Measurements from ENCODE around the gene CUBN. TPM values are rescaled to one million over a fixed set of nuclear protein-coding genes. Genes with fewer than 3 reads are reported as not detected.

CUBN gene
- total RNA-seq, 1 experiment from 2014 or later, result 0.46 TPM

GRCh38 chr10:17066000-17066399 is 63.6 kb downstream of the CUBN start (continued):
- TF ChIP-seq TCF7 (CRISPR knock-in tag; IDR thresholded peaks at IDR 0.05; ENCODE audit: low read depth), result no peak

GRCh38 chr10:17065273-17065672 is 64.3 kb downstream of the CUBN start:
- ATAC-seq (no peak), DNase-seq (ENCODE audit: low spot score) (no peak)
- H3K4me1 Mint-ChIP-seq, result peaks cover 15% of the 10 kb centered on the region
- ChIA-PET POLR2A (no interaction called here), CTCF (no interaction called here)
- H3K36me3 Mint-ChIP-seq, result no peaks in the 10 kb centered on the region
- H3K4me3 Mint-ChIP-seq, result no peak overlapping the region
- TF ChIP-seq PRRX2 (CRISPR knock-in tag; IDR thresholded peaks at IDR 0.05) (no peak), ZNF219 (CRISPR knock-in tag; IDR thresholded peaks at IDR 0.05; ENCODE audit: borderline replicate concordance) (no peak), ZNF263 (CRISPR knock-in tag; IDR thresholded peaks at IDR 0.05; ENCODE audit: low read depth) (no peak), ZNF423 (CRISPR knock-in tag; IDR thresholded peaks at IDR 0.05) (no peak), GTF2I (CRISPR knock-in tag; conservative IDR thresholded peaks at IDR 0.05) (no peak), NR1H2 (CRISPR knock-in tag; IDR thresholded peaks at IDR 0.05) (no peak), TCF7 (CRISPR knock-in tag; IDR thresholded peaks at IDR 0.05; ENCODE audit: low read depth) (no peak), STAT6 (CRISPR knock-in tag; conservative IDR thresholded peaks at IDR 0.05; ENCODE audit: low read depth) (no peak), RORB (CRISPR knock-in tag; IDR thresholded peaks at IDR 0.05) (no peak), JAZF1 (CRISPR knock-in tag; IDR thresholded peaks at IDR 0.05) (no peak), ETV6 (CRISPR knock-in tag; IDR thresholded peaks at IDR 0.05) (no peak), ZMAT4 (CRISPR knock-in tag; IDR thresholded peaks at IDR 0.05) (no peak), NFE2L1 (CRISPR knock-in tag; IDR thresholded peaks at IDR 0.05) (no peak)
- H3K27me3 Mint-ChIP-seq (ENCODE audit: low read depth), result no peaks in the 10 kb centered on the region
- H3K27ac Mint-ChIP-seq, result no peak overlapping the region
- H3K9me3 Mint-ChIP-seq, result peaks cover 4% of the 10 kb centered on the region; the same call in 1 of the 2 replicates

GRCh38 chr10:17064435-17064834 is 65.2 kb downstream of the CUBN start:
- Mint-ChIP-seq H3K27me3 (ENCODE audit: low read depth) (no peaks in the 10 kb centered on the region), H3K9me3 (peaks cover 3% of the 10 kb centered on the region; the same call in 1 of the 2 replicates), H3K36me3 (no peaks in the 10 kb centered on the region), H3K4me3 (no peak overlapping the region), H3K4me1 (peaks cover 15% of the 10 kb centered on the region), H3K27ac (no peak overlapping the region)
- CTCF ChIA-PET, result no interaction called here
- TF ChIP-seq ZNF281 (CRISPR knock-in tag; IDR thresholded peaks at IDR 0.05) (no peak), ARID4B (CRISPR knock-in tag; IDR thresholded peaks at IDR 0.05; ENCODE audit: borderline replicate concordance) (no peak), FOXP4 (CRISPR knock-in tag; IDR thresholded peaks at IDR 0.05) (no peak), ATF1 (CRISPR knock-in tag; IDR thresholded peaks at IDR 0.05) (no peak), ATF3 (CRISPR knock-in tag; conservative IDR thresholded peaks at IDR 0.05) (no peak), ZSCAN18 (CRISPR knock-in tag; IDR thresholded peaks at IDR 0.05) (no peak)
- ATAC-seq (no peak), DNase-seq (ENCODE audit: low spot score) (no peak)
- POLR2A ChIA-PET, result no interaction called here

Measured in WTC11 (cell line).